ENCODE data around the gene KRT9. TPM values are rescaled to one million over a fixed set of nuclear protein-coding genes. Genes with fewer than 3 reads are reported as not detected.

The KRT9 gene
- total RNA-seq, 1 experiment from 2014 or later, result 0.15 TPM

DNA sequence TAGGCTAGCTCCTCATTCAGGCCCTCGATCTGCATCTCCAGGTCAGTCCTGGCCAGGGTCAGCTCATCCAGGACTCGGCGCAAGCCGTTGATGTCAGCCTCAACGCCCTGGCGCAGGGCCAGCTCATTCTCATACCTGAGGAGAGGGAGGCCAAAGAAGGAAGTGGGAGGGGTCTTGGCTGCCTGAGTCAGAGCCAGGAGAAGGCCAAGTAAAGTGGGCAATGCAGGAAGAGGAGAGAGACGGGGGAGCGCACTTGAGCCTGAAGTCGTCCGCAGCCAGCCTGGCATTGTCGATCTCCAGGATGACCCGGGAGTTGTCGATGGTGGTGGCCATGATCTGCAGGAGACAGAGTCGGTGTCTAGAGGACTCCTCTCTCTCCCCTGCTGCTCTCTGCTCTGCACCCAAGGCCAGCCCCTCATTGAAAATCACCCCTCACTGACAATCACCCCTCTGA lies 55.0 kb downstream of the KRT9 start:
- no peak overlapping the region for H3K27ac ChIP-seq (ENCODE audit: low read depth, low read length)
- POLR2A ChIA-PET, result no interaction called here

More for the DNA sequence above, 55.0 kb downstream of the KRT9 start:
- Histone ChIP-seq H3K9me2 (ENCODE audit: insufficient read depth) (no peaks in the 10 kb centered on the region), H3K79me2 (ENCODE audit: insufficient read depth, low read length) (no peaks in the 10 kb centered on the region), H4K20me1 (ENCODE audit: insufficient read depth) (no peaks in the 10 kb centered on the region), H3K4me1 (ENCODE audit: control insufficient read depth in 1 of 2, insufficient read depth in 2 of 2, low read length in 2 of 2) (peaks cover 31 to 61% of the 10 kb centered on the region in 2 experiments), H3K4me2 (ENCODE audit: low read length) (no peak overlapping the region), H3K9ac (ENCODE audit: low read length) (no peak overlapping the region), H3K27me3 (ENCODE audit: insufficient read depth, low read length) (no peaks in the 10 kb centered on the region), H3K36me3 (ENCODE audit: control insufficient read depth in 1 of 2, insufficient read depth in 2 of 2, low read length in 2 of 2) (0 out of 4 replicates have a peak, but pooled peaks cover 0 to 5% of the 10 kb centered on the region in 2 experiments), H3K4me3 (replicated peaks in 1 of 2; ENCODE audit: low read depth in 1 of 2, low read length in 2 of 2) (no peak overlapping the region), H3K9me3 (ENCODE audit: control insufficient read depth in 1 of 2, insufficient read depth in 1 of 2, low read depth in 1 of 2, low read length in 2 of 2) (no peaks in the 10 kb centered on the region), H2AFZ (ENCODE audit: low read depth, low read length, poor library complexity, severe bottlenecking) (no peak overlapping the region)
- TF ChIP-seq JUND (IDR thresholded peaks at IDR 0.05), result no peak
- TF ChIP-seq POLR2A (IDR thresholded peaks at IDR 0.05; ENCODE audit: borderline replicate concordance, extremely low read depth, insufficient read depth, insufficient read length), result no peak
- no peak for TF ChIP-seq FOSL1 (IDR thresholded peaks at IDR 0.05; ENCODE audit: low read depth)
- no peak for TF ChIP-seq EGR1 (IDR thresholded peaks at IDR 0.05; ENCODE audit: low read depth)
- no peak for TF ChIP-seq YY1 (IDR thresholded peaks at IDR 0.05; ENCODE audit: extremely low read depth, insufficient replicate concordance, low read depth, low read length)
- TF ChIP-seq, protein P1, sequence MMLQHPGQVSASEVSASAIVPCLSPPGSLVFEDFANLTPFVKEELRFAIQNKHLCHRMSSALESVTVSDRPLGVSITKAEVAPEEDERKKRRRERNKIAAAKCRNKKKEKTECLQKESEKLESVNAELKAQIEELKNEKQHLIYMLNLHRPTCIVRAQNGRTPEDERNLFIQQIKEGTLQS (IDR thresholded peaks at IDR 0.05), result no peak
- TF ChIP-seq, protein P2, sequence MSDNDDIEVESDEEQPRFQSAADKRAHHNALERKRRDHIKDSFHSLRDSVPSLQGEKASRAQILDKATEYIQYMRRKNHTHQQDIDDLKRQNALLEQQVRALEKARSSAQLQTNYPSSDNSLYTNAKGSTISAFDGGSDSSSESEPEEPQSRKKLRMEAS (IDR thresholded peaks at IDR 0.05), result no peak
- no peak for TF ChIP-seq ZNF274 (IDR thresholded peaks at IDR 0.05; ENCODE audit: low read depth, low read length)
- TF ChIP-seq, protein P3, sequence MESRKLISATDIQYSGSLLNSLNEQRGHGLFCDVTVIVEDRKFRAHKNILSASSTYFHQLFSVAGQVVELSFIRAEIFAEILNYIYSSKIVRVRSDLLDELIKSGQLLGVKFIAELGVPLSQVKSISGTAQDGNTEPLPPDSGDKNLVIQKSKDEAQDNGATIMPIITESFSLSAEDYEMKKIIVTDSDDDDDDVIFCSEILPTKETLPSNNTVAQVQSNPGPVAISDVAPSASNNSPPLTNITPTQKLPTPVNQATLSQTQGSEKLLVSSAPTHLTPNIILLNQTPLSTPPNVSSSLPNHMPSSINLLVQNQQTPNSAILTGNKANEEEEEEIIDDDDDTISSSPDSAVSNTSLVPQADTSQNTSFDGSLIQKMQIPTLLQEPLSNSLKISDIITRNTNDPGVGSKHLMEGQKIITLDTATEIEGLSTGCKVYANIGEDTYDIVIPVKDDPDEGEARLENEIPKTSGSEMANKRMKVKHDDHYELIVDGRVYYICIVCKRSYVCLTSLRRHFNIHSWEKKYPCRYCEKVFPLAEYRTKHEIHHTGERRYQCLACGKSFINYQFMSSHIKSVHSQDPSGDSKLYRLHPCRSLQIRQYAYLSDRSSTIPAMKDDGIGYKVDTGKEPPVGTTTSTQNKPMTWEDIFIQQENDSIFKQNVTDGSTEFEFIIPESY (IDR thresholded peaks at IDR 0.05; ENCODE audit: extremely low read depth, insufficient replicate concordance, low read length), result no peak
- DNase-seq (ENCODE audit: low read depth, low spot score) (no peak), ATAC-seq (no peak)
- BruUV-seq (replicated peaks), result no TSS peak
- RAD21 ChIA-PET (ENCODE audit: low non-redundant PET in 1 of 2, low total read pairs in 2 of 2, uncharacterized antibody in 2 of 2, unreplicated experiment in 2 of 2), result no interaction called here
- CTCF ChIA-PET, result interaction anchor here (1.2 to 1.9 kb wide), 2 partner anchors 14 to 32 kb away, joined by 3 to 4 read pairs; no protein-coding TSS in a partner anchor
- intact Hi-C loops (cut with micrococcal nuclease), result no loop called here
